ENCODE results near the gene ZIC1. TPM values are rescaled to one million over a fixed set of nuclear protein-coding genes. Genes with fewer than 3 reads are reported as not detected.
A peak's percentile ranks its signal among the peaks of the same experiment; 100 is the strongest.

Gene ZIC1
- total RNA-seq, 1 donor from 2014 or later, result not detected

DNA sequence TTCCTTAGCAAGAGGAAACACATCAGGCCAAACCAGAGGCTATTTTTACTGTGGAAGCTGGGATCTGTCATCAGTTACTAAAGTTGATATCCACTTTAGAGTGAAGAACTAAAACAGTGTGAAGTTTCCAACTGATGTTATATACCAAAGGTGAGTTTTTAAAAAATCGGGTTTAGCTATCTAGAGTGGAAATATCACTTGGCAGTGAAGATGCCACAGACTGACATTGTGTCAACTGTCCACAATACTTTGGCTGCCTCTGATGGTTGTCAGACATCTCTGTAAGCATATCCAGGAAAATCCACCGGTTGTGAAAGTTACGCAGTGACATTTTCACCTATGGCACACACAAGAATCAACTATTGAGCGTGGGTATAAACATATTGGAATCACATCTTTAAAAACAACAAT is 9.2 kb downstream of the ZIC1 start:
- TF ChIP-seq, protein P1, sequence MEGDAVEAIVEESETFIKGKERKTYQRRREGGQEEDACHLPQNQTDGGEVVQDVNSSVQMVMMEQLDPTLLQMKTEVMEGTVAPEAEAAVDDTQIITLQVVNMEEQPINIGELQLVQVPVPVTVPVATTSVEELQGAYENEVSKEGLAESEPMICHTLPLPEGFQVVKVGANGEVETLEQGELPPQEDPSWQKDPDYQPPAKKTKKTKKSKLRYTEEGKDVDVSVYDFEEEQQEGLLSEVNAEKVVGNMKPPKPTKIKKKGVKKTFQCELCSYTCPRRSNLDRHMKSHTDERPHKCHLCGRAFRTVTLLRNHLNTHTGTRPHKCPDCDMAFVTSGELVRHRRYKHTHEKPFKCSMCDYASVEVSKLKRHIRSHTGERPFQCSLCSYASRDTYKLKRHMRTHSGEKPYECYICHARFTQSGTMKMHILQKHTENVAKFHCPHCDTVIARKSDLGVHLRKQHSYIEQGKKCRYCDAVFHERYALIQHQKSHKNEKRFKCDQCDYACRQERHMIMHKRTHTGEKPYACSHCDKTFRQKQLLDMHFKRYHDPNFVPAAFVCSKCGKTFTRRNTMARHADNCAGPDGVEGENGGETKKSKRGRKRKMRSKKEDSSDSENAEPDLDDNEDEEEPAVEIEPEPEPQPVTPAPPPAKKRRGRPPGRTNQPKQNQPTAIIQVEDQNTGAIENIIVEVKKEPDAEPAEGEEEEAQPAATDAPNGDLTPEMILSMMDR (conservative IDR thresholded peaks at IDR 0.05; ENCODE audit: low read depth, low read length), result no peak
- DNase-seq (ENCODE audit: low read depth), result no peak
- no peak overlapping the region for H3K4me3 ChIP-seq (ENCODE audit: low read depth, low read length)

DNA sequence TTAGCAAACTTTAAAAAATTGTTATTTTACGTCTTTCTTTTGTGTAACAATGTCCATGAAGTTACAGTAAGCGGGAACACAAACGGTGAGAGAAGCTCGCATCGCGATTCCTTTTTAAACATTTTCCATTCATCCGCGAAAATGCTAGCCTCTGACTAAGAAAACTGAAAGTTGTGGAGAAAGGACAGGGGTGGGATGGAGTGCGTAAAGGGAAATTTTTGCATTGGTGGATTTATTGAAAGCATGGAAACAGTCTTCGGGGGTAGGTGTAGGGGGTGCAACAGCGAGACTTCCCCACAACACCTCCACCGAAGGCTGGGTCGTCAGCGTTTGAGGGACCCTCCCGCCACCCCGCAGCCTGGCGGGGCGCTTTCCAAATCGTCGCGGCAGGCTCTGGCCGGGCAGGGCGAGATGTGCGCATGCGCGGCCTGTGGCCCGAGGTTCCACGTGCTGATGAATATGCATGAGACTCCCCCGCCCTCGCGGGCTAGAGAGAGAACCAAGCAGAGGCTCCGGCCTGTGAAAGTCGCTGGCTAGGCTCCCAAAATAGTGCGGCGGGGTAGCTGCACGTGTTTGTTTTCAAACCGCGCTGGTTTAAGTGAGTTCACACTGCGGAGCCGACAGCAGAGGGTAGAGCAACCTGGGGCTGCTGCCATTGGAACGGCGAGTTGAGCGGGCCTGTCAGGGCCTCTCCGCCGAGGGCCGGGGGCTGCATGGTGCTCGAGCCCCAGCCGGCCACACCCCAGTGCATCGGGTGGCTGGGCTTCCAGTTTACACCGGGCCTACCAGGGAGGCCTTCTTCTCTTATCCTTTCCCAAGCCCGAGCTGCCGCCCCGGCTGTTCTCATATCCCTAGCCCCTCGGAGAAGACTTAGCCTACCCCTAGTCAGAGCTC is 9.9 kb downstream of the ZIC1 start:
- H3K4me3 ChIP-seq (ENCODE audit: low read depth, low read length), result peak overlapping the region; percentile 21
- no peak for DNase-seq (ENCODE audit: low read depth)
- TF ChIP-seq, protein P1 (conservative IDR thresholded peaks at IDR 0.05; ENCODE audit: low read depth, low read length), result no peak

DNA sequence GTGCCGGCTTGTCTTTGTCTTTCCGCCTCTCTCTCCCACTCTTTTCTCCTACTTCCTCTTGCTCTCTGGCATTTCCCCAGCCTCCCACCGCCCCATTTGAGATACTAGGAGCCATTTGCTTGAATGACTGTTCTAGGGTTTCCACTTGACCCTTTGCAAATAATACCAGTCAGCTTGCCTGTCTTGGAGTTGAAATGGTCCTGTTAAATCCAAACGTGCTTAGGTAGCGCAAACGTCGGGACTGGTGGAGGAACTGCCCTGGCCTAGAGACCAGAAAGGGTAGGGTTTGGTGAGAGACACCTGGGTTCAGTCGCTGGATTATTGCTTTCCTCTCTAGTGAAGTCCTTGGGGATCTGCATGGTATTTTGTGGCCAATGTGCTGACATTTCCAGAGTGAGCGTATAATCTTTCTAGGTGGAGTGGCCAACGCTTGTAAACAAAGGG is 10.6 kb downstream of the ZIC1 start:
- no peak overlapping the region for H3K4me3 ChIP-seq (ENCODE audit: low read depth, low read length)
- no peak for DNase-seq (ENCODE audit: low read depth)
- TF ChIP-seq, protein P1 (conservative IDR thresholded peaks at IDR 0.05; ENCODE audit: low read depth, low read length), result no peak

DNA sequence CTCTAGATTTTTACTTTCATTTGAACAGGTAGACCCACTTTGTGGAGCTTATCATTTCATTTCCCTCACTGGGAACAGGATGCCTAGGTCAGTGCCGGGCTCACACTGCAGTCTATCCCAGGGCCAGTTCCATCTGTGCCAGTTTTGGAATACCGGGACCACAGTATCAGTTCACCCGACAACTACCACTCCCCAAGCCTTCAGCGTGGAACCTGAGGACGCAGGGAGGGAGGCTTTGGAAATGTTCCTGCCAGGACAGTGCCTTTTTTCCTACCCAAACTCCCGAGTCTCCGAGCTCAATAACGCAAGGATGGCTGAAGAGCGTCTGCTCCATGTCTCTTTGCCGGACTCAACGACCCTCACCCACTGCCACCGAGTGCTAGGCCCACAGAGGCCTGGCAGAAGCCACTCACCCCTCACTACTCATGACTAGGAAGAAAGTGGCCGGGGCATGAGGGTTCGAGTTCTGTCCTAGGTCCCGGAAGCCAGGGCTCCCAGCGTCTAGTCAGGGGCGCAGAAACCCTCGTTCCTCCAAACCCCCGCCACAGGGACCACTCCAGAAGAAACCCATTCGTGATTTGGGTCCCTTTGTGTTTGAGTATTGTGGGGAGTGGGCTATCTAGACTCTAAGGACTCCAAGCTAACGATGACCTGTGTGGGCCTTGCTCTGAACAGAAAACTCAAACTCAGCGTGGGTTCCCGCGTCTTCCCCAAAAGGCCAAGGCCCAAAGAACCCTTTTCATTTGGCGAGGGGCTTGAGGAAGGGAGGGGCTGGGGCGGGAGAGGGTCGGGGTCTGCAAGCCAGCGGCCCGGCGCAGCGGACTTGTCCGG is 11.4 kb downstream of the ZIC1 start:
- no peak for DNase-seq (ENCODE audit: low read depth)
- no peak overlapping the region for H3K4me3 ChIP-seq (ENCODE audit: low read depth, low read length)
- TF ChIP-seq, protein P1 (conservative IDR thresholded peaks at IDR 0.05; ENCODE audit: low read depth, low read length), result no peak

DNA sequence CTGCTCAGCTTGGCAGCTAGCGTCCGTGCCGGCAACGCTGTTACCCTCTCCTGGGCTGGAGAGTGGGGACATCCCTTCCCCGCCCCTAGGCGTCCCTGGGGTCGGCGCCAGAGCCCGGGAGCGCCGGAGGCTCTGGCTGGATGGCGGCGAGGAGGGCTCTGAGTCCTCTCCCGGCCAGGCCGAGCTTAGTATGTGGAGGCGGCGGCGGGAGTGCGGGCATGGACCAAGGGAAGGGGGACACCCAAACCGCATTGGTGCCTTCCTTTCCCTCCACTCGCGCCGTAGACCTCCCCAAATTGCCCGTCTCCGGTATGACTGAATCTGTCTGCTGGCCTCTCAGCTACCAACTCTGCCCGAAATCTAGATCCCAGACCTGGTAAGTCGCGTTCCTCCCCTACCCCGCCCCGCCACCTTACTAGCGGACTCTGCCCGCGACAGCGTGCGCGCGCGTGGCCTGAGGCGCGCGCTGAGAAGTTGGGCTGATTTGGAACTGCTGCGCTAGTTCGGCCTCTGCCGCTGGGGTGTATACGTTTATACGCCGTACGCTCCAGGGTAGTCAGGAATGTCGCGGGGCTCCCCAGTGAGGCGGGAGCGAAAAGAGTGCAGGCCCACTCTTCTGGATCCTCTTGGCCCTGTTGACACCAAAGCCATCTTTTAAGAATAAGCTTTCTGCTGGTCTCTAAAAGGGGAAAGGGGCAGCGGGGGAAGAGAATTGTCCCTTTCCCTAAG is 12.2 kb downstream of the ZIC1 start:
- TF ChIP-seq, protein P1 (conservative IDR thresholded peaks at IDR 0.05; ENCODE audit: low read depth, low read length), result no peak
- no peak overlapping the region for H3K4me3 ChIP-seq (ENCODE audit: low read depth, low read length)
- DNase-seq (ENCODE audit: low read depth), result no peak

DNA sequence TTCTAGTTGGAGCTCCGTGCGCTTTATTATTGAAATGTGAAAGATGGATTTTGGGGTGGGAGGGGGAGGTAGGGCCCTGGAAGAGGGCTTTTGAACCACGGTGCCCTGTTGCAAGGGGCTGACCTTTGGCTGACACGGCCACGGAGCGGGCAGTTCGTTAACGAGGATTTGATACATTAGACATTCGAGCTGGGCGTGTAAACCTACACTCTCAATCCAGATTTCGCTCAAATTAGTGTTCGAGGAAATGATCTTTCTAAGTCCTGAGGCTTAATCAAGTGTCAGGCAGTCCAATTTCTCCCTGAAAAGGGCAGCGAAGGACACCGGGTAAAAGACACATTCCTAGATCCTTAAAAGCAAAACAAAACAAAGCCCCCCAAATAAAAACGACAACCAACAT is 13.0 kb downstream of the ZIC1 start:
- no peak for DNase-seq (ENCODE audit: low read depth)
- TF ChIP-seq, protein P1 (conservative IDR thresholded peaks at IDR 0.05; ENCODE audit: low read depth, low read length), result no peak
- H3K4me3 ChIP-seq (ENCODE audit: low read depth, low read length), result no peak overlapping the region

Data from epithelial cell of proximal tubule (primary cell).